AG04449 (cell line): ENCODE results near the gene ERC2.

Experiments used
- CTCF ChIA-PET: fragments of 350-600 bp; formaldehyde crosslinking; extraction: SDS; loops from one replicate; lab custom pipeline; 2021; ENCODE audit warnings: antibody characterized with exemption; lab: Yijun Ruan, JAX
- POLR2A ChIA-PET: fragments of 400-600, 350-600 bp; formaldehyde crosslinking; extraction: SDS; loops from one replicate; lab custom pipeline; 2020; ENCODE audit warnings: antibody characterized with exemption, inconsistent platforms; lab: Yijun Ruan, JAX
- DNase-seq: peaks from one replicate; pipeline ENCODE4 v3.0.0-alpha.2; 2010; ENCODE audit warnings: low read depth, low spot score
- H3K4me3 ChIP-seq: 2 replicates; pipeline ENCODE4 v1.5.1; 2011; ENCODE audit warnings: low read depth, mild to moderate bottlenecking, control low read depth, low read length
- CTCF ChIP-seq: IDR thresholded peaks from one replicate; pipeline ENCODE4 v1.5.1; 2011; ENCODE audit warnings: mild to moderate bottlenecking, moderate library complexity, low read length, control low read depth, inconsistent platforms; ENCODE audit not compliant: insufficient read depth; ENCODE audit errors: missing control alignments

ERC2 gene

GRCh38 chr3:55527361-55527760 lies 940.9 kb downstream of the ERC2 start:
- ChIA-PET POLR2A (no interaction called here), CTCF (no interaction called here)
- no peak for TF ChIP-seq CTCF
- no peak overlapping the region for H3K4me3 ChIP-seq
- DNase-seq = no peak

GRCh38 chr3:55526332-55527030 lies 941.8 kb downstream of the ERC2 start:
- DNase-seq = no peak
- ChIA-PET CTCF (no interaction called here), POLR2A (no interaction called here)
- no peak for TF ChIP-seq CTCF
- H3K4me3 ChIP-seq = no peak overlapping the region

- CTCF ChIA-PET = interaction anchor here (2.1 kb wide), 1 partner anchor 13 kb away, joined by 6 read pairs; no protein-coding TSS in a partner anchor
- POLR2A ChIA-PET = interaction anchor here (0.6 kb wide), 1 partner anchor 193 kb away, joined by 4 read pairs; no protein-coding TSS in a partner anchor
Observed at GRCh38 chr3:55525436-55525835, 942.8 kb downstream of the ERC2 start.

GRCh38 chr3:55524565-55525244 lies 943.6 kb downstream of the ERC2 start:
- CTCF ChIA-PET = interaction anchor here (0.7 to 2.1 kb wide), 3 partner anchors 12 to 187 kb away, joined by 3 to 6 read pairs (median 3); no protein-coding TSS in a partner anchor
- DNase-seq = peak; percentile 4
- no peak overlapping the region for H3K4me3 ChIP-seq
- POLR2A ChIA-PET = interaction anchor here (0.6 to 0.9 kb wide), 2 partner anchors 12 to 193 kb away, joined by 3 to 4 read pairs; no protein-coding TSS in a partner anchor
- no peak for TF ChIP-seq CTCF

More at GRCh38 chr3:55525436-55525835, 942.8 kb downstream of the ERC2 start:
- TF ChIP-seq CTCF = no peak
- H3K4me3 ChIP-seq = no peak overlapping the region
- no peak for DNase-seq

- no peak overlapping the region for H3K4me3 ChIP-seq
- ChIA-PET POLR2A (interaction anchor here (0.9 kb wide), 1 partner anchor 11 kb away, joined by 3 read pairs; no protein-coding TSS in a partner anchor), CTCF (interaction anchor here (2.1 kb wide), 1 partner anchor 11 kb away, joined by 6 read pairs; no protein-coding TSS in a partner anchor)
- no peak for DNase-seq
- TF ChIP-seq CTCF = no peak
Observed at GRCh38 chr3:55523471-55523870, 944.8 kb downstream of the ERC2 start.

GRCh38 chr3:55521738-55522421 lies 946.4 kb downstream of the ERC2 start:
- peak; percentile 29 for DNase-seq
- CTCF ChIA-PET = interaction anchor here (1.3 kb wide), 1 partner anchor 17 kb away, joined by 3 read pairs; no protein-coding TSS in a partner anchor

More at GRCh38 chr3:55521738-55522421, 946.4 kb downstream of the ERC2 start:
- POLR2A ChIA-PET = no interaction called here
- TF ChIP-seq CTCF = no peak
- no peak overlapping the region for H3K4me3 ChIP-seq
